IPS-18a (cell line): ENCODE results near the gene LRIT3.

ENCODE experiments used
- H3K27ac ChIP-seq: one replicate; pipeline ENCODE4 v1.5.1; 2013; ENCODE audit warnings: low read length
- H3K27me3 ChIP-seq: one replicate; pipeline ENCODE4 v1.6.1; 2013; ENCODE audit warnings: mild to moderate bottlenecking, low read length; ENCODE audit not compliant: control insufficient read depth, insufficient read depth
- H3K36me3 ChIP-seq: one replicate; pipeline ENCODE4 v1.6.1; 2013; ENCODE audit warnings: low read depth, low read length; ENCODE audit not compliant: control insufficient read depth
- H3K4me1 ChIP-seq: one replicate; pipeline ENCODE4 v1.6.1; 2013; ENCODE audit warnings: low read depth, low read length; ENCODE audit not compliant: control insufficient read depth
- H3K4me3 ChIP-seq: one replicate; pipeline ENCODE4 v1.5.1; 2013; ENCODE audit warnings: low read length
- H3K9ac ChIP-seq: one replicate; pipeline ENCODE4 v1.6.1; 2013; ENCODE audit warnings: mild to moderate bottlenecking, low read length, moderate library complexity
- H3K9me3 ChIP-seq: one replicate; pipeline ENCODE4 v1.6.1; 2013; ENCODE audit warnings: low read depth, low read length; ENCODE audit not compliant: control insufficient read depth

LRIT3 gene

GRCh38 chr4:109816894-109817293 is 31.0 kb upstream of the LRIT3 start:
- H3K27me3 ChIP-seq: no peaks in the 10 kb centered on the region
- H3K27ac ChIP-seq: no peak overlapping the region
- H3K9me3 ChIP-seq: no peaks in the 10 kb centered on the region
- peaks cover 8% of the 10 kb centered on the region for H3K4me1 ChIP-seq
- peak overlapping the region; percentile 84 for H3K4me3 ChIP-seq
- peak overlapping the region; percentile 87 for H3K9ac ChIP-seq
- H3K36me3 ChIP-seq: peaks cover 46% of the 10 kb centered on the region

- Histone ChIP-seq H3K27me3 (no peaks in the 10 kb centered on the region), H3K27ac (no peak overlapping the region), H3K9me3 (no peaks in the 10 kb centered on the region), H3K36me3 (peaks cover 58% of the 10 kb centered on the region), H3K9ac (no peak overlapping the region), H3K4me3 (no peak overlapping the region), H3K4me1 (peaks cover 8% of the 10 kb centered on the region)
These were observed 29.6 kb upstream of the LRIT3 start for GRCh38 chr4:109818268-109818667.

- Histone ChIP-seq H3K4me3 (no peak overlapping the region), H3K27me3 (no peaks in the 10 kb centered on the region), H3K36me3 (peaks cover 80% of the 10 kb centered on the region), H3K4me1 (peaks cover 8% of the 10 kb centered on the region), H3K27ac (no peak overlapping the region), H3K9ac (no peak overlapping the region), H3K9me3 (no peaks in the 10 kb centered on the region)
These were observed 27.3 kb upstream of the LRIT3 start for GRCh38 chr4:109820563-109820962.

GRCh38 chr4:109821185-109821584 is 26.7 kb upstream of the LRIT3 start:
- peaks cover 80% of the 10 kb centered on the region for H3K36me3 ChIP-seq
- no peak overlapping the region for H3K4me3 ChIP-seq
- no peaks in the 10 kb centered on the region for H3K27me3 ChIP-seq
- H3K9me3 ChIP-seq: no peaks in the 10 kb centered on the region
- no peak overlapping the region for H3K27ac ChIP-seq
- H3K9ac ChIP-seq: no peak overlapping the region
- H3K4me1 ChIP-seq: peaks cover 8% of the 10 kb centered on the region

GRCh38 chr4:109826719-109827118 is 21.2 kb upstream of the LRIT3 start:
- Histone ChIP-seq H3K36me3 (peaks cover 45% of the 10 kb centered on the region), H3K9ac (no peak overlapping the region), H3K4me3 (no peak overlapping the region), H3K9me3 (no peaks in the 10 kb centered on the region), H3K4me1 (no peaks in the 10 kb centered on the region), H3K27me3 (no peaks in the 10 kb centered on the region), H3K27ac (no peak overlapping the region)

- Histone ChIP-seq H3K27ac (no peak within 1 kb of the TSS), H3K9ac (no peak within 1 kb of the TSS), H3K4me1 (no peaks in the 10 kb centered on the region), H3K27me3 (no peaks in the 10 kb centered on the region), H3K36me3 (peaks cover 38% of the 10 kb centered on the region), H3K4me3 (no peak within 1 kb of the TSS), H3K9me3 (no peaks in the 10 kb centered on the region)
These were observed 20.2 kb upstream of the LRIT3 start, which contains the start of gene RRH for GRCh38 chr4:109827672-109828071. Gene RRH, plus strand, starts transcription at chr4:109827972. Its CDS starts 56 bp downstream, at chr4:109828028.

GRCh38 chr4:109833756-109834155 is 14.2 kb upstream of the LRIT3 start:
- H3K27ac ChIP-seq: no peak overlapping the region
- no peaks in the 10 kb centered on the region for H3K4me1 ChIP-seq
- H3K9me3 ChIP-seq: no peaks in the 10 kb centered on the region
- H3K27me3 ChIP-seq: no peaks in the 10 kb centered on the region
- H3K9ac ChIP-seq: no peak overlapping the region
- H3K4me3 ChIP-seq: no peak overlapping the region
- no peaks in the 10 kb centered on the region for H3K36me3 ChIP-seq

- H3K9ac ChIP-seq: no peak overlapping the region
These were observed 10.9 kb upstream of the LRIT3 start for GRCh38 chr4:109836985-109837384.

GRCh38 chr4:109846395-109847098 is 1.4 kb upstream of the LRIT3 start:
- Histone ChIP-seq H3K9me3 (no peaks in the 10 kb centered on the region), H3K4me3 (no peak overlapping the region), H3K27ac (no peak overlapping the region), H3K36me3 (no peaks in the 10 kb centered on the region), H3K9ac (no peak overlapping the region), H3K27me3 (no peaks in the 10 kb centered on the region), H3K4me1 (no peaks in the 10 kb centered on the region)

More at GRCh38 chr4:109836985-109837384, 10.9 kb upstream of the LRIT3 start:
- no peak overlapping the region for H3K4me3 ChIP-seq
- H3K36me3 ChIP-seq: no peaks in the 10 kb centered on the region
- H3K27ac ChIP-seq: no peak overlapping the region
- no peaks in the 10 kb centered on the region for H3K4me1 ChIP-seq
- no peaks in the 10 kb centered on the region for H3K27me3 ChIP-seq
- H3K9me3 ChIP-seq: no peaks in the 10 kb centered on the region

- Histone ChIP-seq H3K36me3 (no peaks in the 10 kb centered on the region), H3K27ac (no peak overlapping the region), H3K9me3 (no peaks in the 10 kb centered on the region), H3K4me1 (no peaks in the 10 kb centered on the region), H3K9ac (no peak overlapping the region), H3K27me3 (no peaks in the 10 kb centered on the region), H3K4me3 (no peak overlapping the region)
These were observed 594 bp downstream of the LRIT3 start for GRCh38 chr4:109848501-109848900.

- H3K27me3 ChIP-seq: no peaks in the 10 kb centered on the region
- H3K9ac ChIP-seq: no peak overlapping the region
- H3K9me3 ChIP-seq: no peaks in the 10 kb centered on the region
- no peaks in the 10 kb centered on the region for H3K4me1 ChIP-seq
- no peak overlapping the region for H3K27ac ChIP-seq
- H3K36me3 ChIP-seq: no peaks in the 10 kb centered on the region
- no peak overlapping the region for H3K4me3 ChIP-seq
These were observed 2.7 kb downstream of the LRIT3 start for GRCh38 chr4:109850601-109851000.
